ENCODE measurements around the gene LLGL2.

The LLGL2 gene

DNA sequence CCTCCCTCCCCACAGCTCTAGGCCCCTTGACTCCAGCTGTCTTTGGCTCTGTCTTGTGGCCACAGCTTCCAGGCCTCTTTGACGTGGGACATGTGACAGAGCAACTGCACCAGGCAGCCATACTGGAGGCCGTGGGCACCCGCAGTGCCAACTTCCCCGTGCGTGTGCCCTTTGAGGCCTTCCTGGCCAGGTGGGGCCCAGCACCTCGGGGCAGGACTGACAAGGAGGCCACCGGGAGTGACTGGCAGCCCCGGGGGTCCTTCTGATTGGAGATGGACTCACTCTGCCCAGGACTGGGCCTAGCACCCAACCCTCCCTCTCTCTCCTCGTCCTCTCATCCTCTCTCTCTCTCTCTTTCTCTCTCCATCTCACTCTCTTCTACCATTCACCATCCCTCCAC, 77.6 kb downstream of the LLGL2 start:
- Histone ChIP-seq H3K79me2 (ENCODE audit: control insufficient read depth, low read length) (no peaks in the 10 kb centered on the region), H4K20me1 (ENCODE audit: control insufficient read depth, insufficient read depth, low read depth, low read length) (no peaks in the 10 kb centered on the region), H3K4me3 (ENCODE audit: low read length) (no peak overlapping the region), H3F3A (ENCODE audit: control insufficient read depth, insufficient read depth) (0 out of 2 replicates have a peak, but pooled peaks cover 2% of the 10 kb centered on the region), H3K27ac (ENCODE audit: low read depth, low read length) (no peak overlapping the region), H3K36me3 (ENCODE audit: control insufficient read depth, low read length) (no peaks in the 10 kb centered on the region), H3K9me3 (ENCODE audit: control insufficient read depth, insufficient read depth, low read length) (no peaks in the 10 kb centered on the region), H3K27me3 (ENCODE audit: control insufficient read depth, low read length) (no peaks in the 10 kb centered on the region), H3K9me2 (replicated peaks; ENCODE audit: control insufficient read depth, low read length) (no peaks in the 10 kb centered on the region), H3K4me2 (ENCODE audit: low read length) (no peak overlapping the region), H3K4me1 (ENCODE audit: control insufficient read depth, low read length) (no peaks in the 10 kb centered on the region)
- TF ChIP-seq, protein P1, sequence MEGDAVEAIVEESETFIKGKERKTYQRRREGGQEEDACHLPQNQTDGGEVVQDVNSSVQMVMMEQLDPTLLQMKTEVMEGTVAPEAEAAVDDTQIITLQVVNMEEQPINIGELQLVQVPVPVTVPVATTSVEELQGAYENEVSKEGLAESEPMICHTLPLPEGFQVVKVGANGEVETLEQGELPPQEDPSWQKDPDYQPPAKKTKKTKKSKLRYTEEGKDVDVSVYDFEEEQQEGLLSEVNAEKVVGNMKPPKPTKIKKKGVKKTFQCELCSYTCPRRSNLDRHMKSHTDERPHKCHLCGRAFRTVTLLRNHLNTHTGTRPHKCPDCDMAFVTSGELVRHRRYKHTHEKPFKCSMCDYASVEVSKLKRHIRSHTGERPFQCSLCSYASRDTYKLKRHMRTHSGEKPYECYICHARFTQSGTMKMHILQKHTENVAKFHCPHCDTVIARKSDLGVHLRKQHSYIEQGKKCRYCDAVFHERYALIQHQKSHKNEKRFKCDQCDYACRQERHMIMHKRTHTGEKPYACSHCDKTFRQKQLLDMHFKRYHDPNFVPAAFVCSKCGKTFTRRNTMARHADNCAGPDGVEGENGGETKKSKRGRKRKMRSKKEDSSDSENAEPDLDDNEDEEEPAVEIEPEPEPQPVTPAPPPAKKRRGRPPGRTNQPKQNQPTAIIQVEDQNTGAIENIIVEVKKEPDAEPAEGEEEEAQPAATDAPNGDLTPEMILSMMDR (IDR thresholded peaks at IDR 0.05; ENCODE audit: low read depth, low read length, poor library complexity, severe bottlenecking) = no peak
- no peak for TF ChIP-seq EZH2phosphoT487 (IDR thresholded peaks at IDR 0.05; ENCODE audit: borderline replicate concordance, low read length)

DNA sequence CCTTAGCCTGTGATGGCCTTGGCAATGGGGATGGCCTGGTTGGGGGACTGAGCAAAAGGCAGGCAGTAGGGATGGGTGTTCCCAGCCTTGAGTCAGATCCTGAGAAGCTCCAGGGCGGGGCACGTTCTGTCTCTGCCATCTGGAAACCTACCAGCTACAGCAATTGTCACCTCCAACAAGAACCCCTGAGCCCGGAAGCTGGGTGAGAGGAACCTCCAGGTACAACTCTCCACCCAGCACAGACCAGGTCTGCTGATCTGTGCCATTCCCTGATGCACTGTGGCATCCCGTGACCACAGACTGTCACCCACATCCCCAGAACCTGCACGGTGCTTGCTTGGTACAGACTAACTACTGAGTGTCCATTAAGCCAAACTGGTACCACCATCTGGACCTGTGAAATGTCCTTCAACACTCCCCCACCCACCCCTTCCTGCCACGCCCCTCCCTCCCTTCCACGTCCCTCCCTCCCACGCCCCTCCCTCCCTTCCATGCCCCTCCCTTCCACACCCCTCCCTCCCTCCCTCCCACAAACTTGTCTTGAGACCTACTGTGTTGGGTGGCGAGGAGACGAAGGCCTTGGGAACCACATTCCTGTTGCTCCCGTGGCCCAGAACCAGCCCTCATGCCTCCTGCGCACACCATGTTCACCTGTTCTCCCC, 78.7 kb downstream of the LLGL2 start:
- no peaks in the 10 kb centered on the region for H3F3A ChIP-seq (ENCODE audit: control insufficient read depth, insufficient read depth)
- no peaks in the 10 kb centered on the region for H3K36me3 ChIP-seq (ENCODE audit: control insufficient read depth, low read length)
- H3K79me2 ChIP-seq (ENCODE audit: control insufficient read depth, low read length) = no peaks in the 10 kb centered on the region
- H3K9me3 ChIP-seq (ENCODE audit: control insufficient read depth, insufficient read depth, low read length) = no peaks in the 10 kb centered on the region
- no peaks in the 10 kb centered on the region for H3K4me1 ChIP-seq (ENCODE audit: control insufficient read depth, low read length)
- H3K4me3 ChIP-seq (ENCODE audit: low read length) = no peak overlapping the region
- H4K20me1 ChIP-seq (ENCODE audit: control insufficient read depth, insufficient read depth, low read depth, low read length) = no peaks in the 10 kb centered on the region
- no peaks in the 10 kb centered on the region for H3K9me2 ChIP-seq (replicated peaks; ENCODE audit: control insufficient read depth, low read length)
- no peak overlapping the region for H3K4me2 ChIP-seq (ENCODE audit: low read length)
- TF ChIP-seq EZH2phosphoT487 (IDR thresholded peaks at IDR 0.05; ENCODE audit: borderline replicate concordance, low read length) = no peak
- TF ChIP-seq, protein P1 (IDR thresholded peaks at IDR 0.05; ENCODE audit: low read depth, low read length, poor library complexity, severe bottlenecking) = no peak
- no peak overlapping the region for H3K27ac ChIP-seq (ENCODE audit: low read depth, low read length)
- H3K27me3 ChIP-seq (ENCODE audit: control insufficient read depth, low read length) = no peaks in the 10 kb centered on the region

DNA sequence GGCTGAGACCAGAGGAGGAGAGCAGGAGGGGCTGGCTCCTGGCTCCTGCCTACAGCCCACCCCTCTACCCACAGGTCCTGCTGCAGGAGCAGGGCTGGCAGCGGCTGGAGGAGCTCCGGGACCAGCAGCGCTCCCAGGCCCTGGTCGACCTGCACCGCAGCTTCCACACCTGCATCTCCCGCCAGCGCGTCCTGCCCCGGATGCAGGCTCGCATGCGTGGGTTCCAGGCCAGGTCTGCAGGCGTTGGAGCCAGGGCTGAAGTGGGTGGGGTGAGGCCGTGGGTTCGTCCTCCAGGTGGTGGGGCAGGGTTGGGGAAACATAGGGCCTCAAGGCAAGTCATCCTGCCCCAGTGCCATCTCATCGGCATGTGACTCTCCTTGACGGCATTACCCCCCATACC, 80.3 kb downstream of the LLGL2 start:
- no peak overlapping the region for H3K27ac ChIP-seq (ENCODE audit: low read depth, low read length)

More for the DNA sequence above, 80.3 kb downstream of the LLGL2 start:
- no peaks in the 10 kb centered on the region for H3K9me3 ChIP-seq (ENCODE audit: control insufficient read depth, insufficient read depth, low read length)
- no peaks in the 10 kb centered on the region for H3K9me2 ChIP-seq (replicated peaks; ENCODE audit: control insufficient read depth, low read length)
- no peaks in the 10 kb centered on the region for H3K36me3 ChIP-seq (ENCODE audit: control insufficient read depth, low read length)
- no peak overlapping the region for H3K4me3 ChIP-seq (ENCODE audit: low read length)
- H3K4me2 ChIP-seq (ENCODE audit: low read length) = no peak overlapping the region
- H3K27me3 ChIP-seq (ENCODE audit: control insufficient read depth, low read length) = no peaks in the 10 kb centered on the region
- no peaks in the 10 kb centered on the region for H4K20me1 ChIP-seq (ENCODE audit: control insufficient read depth, insufficient read depth, low read depth, low read length)
- no peaks in the 10 kb centered on the region for H3K4me1 ChIP-seq (ENCODE audit: control insufficient read depth, low read length)
- H3F3A ChIP-seq (ENCODE audit: control insufficient read depth, insufficient read depth) = no peaks in the 10 kb centered on the region
- TF ChIP-seq, protein P1 (IDR thresholded peaks at IDR 0.05; ENCODE audit: low read depth, low read length, poor library complexity, severe bottlenecking) = no peak
- no peak for TF ChIP-seq EZH2phosphoT487 (IDR thresholded peaks at IDR 0.05; ENCODE audit: borderline replicate concordance, low read length)
- no peaks in the 10 kb centered on the region for H3K79me2 ChIP-seq (ENCODE audit: control insufficient read depth, low read length)
